WERI-Rb-1 (cell line): ENCODE data around the gene KRT82.

Experiments used
- DNase-seq: peaks from one replicate; pipeline ENCODE4 v3.0.0-alpha.2; 2020
- H3K27ac ChIP-seq: fragments of 250-450 bp; sonication (Bioruptor Pico); 2 replicates; pipeline ENCODE4 v1.5.1; 2020; ENCODE audit warnings: mild to moderate bottlenecking, moderate library complexity
- H3K27me3 ChIP-seq: fragments of 250-450 bp; sonication (Bioruptor Pico); 2 replicates; pipeline ENCODE4 v1.5.1; 2021; ENCODE audit warnings: mild to moderate bottlenecking, low read depth, moderate library complexity; ENCODE audit not compliant: insufficient read depth, severe bottlenecking
- H3K36me3 ChIP-seq: fragments of 250-450 bp; sonication (Bioruptor Pico); 2 replicates; pipeline ENCODE4 v1.5.1; 2020; ENCODE audit warnings: mild to moderate bottlenecking, moderate library complexity
- H3K4me3 ChIP-seq: 2 replicates; pipeline ENCODE4 v1.5.1; 2011; ENCODE audit warnings: low read depth, mild to moderate bottlenecking, control low read depth, low read length
- H3K9me3 ChIP-seq: fragments of 250-450 bp; sonication (Bioruptor Pico); 2 replicates; pipeline ENCODE4 v1.5.1; 2021; ENCODE audit warnings: mild to moderate bottlenecking, moderate library complexity; ENCODE audit not compliant: severe bottlenecking
- TF ChIP-seq, protein P1 (sequence below): IDR thresholded peaks from 2 replicates; pipeline ENCODE4 v1.5.1; 2011; ENCODE audit warnings: low read depth, mild to moderate bottlenecking, control low read depth, inconsistent platforms, low read length

KRT82 gene

DNA sequence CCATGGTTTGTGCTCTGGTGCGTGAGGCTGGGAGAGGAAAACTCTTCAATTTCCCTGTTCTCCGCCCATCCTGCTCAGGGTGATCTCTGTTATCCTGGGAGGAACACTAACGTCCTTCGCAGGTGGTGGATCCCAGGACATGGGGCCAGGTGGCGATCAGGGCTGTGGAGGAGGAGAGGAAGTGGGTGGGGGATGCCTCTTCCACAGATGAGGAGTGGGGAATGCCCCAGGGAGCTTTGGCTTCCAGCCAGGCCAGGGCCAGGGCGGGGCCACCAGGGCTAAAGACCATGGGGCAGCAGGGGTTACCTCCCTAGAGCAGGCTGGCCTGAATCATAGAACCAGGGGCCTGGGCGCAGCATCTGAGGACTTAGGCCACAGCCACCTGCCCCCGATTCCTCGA lies 31.4 kb upstream of the KRT82 start:
- Histone ChIP-seq H3K27ac (no peak overlapping the region), H3K9me3 (no peaks in the 10 kb centered on the region), H3K4me3 (no peak overlapping the region), H3K27me3 (peaks cover 97% of the 10 kb centered on the region), H3K36me3 (no peaks in the 10 kb centered on the region)
- TF ChIP-seq, protein P1, sequence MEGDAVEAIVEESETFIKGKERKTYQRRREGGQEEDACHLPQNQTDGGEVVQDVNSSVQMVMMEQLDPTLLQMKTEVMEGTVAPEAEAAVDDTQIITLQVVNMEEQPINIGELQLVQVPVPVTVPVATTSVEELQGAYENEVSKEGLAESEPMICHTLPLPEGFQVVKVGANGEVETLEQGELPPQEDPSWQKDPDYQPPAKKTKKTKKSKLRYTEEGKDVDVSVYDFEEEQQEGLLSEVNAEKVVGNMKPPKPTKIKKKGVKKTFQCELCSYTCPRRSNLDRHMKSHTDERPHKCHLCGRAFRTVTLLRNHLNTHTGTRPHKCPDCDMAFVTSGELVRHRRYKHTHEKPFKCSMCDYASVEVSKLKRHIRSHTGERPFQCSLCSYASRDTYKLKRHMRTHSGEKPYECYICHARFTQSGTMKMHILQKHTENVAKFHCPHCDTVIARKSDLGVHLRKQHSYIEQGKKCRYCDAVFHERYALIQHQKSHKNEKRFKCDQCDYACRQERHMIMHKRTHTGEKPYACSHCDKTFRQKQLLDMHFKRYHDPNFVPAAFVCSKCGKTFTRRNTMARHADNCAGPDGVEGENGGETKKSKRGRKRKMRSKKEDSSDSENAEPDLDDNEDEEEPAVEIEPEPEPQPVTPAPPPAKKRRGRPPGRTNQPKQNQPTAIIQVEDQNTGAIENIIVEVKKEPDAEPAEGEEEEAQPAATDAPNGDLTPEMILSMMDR, result no peak
- no peak for DNase-seq

- Histone ChIP-seq H3K4me3 (no peak overlapping the region), H3K27me3 (peaks cover 96% of the 10 kb centered on the region), H3K27ac (no peak overlapping the region), H3K9me3 (no peaks in the 10 kb centered on the region), H3K36me3 (no peaks in the 10 kb centered on the region)
- TF ChIP-seq, protein P1, result no peak
- no peak for DNase-seq
These were observed 30.8 kb upstream of the KRT82 start for GRCh38 chr12:52436828-52437474.

DNA sequence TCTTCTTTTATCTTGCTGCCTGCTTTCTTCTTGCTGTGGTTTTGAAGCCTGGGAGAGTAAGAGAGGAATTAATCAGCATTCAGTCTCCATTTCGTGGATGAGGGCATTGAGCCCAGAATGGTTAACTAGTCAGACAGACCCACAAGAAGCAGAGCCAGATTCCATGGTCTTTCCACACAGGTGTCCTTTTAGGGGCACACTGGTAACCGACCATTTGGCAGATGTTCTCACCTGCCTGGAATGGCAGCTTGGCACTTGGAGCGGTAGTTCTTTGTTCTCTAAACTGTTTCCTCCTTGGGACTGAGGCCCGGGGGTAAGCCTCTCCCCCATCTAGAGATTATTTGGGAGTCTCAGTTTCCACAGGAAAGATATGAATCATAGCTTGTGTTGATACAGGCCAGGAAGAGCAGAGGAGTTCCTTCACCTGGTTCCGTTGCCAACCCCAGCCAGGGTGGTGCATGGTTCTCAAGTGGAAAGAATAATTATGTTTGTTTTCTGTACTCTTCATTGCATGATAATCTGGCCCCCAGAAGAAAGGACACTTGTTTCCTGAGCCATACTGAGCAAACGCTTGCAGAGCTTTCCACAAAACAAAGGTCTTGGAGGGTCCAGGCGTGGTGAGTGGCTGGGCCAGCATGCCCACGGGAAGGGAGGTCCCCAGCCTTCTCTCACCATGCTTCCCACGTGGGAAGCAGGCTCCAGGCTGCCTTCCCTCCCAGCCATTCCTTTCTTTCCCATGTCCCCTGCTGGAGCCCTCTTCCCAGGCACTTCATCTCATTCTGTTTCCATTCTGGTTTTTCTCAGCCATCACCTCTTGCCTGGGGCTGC lies 30.1 kb upstream of the KRT82 start:
- Histone ChIP-seq H3K27ac (no peak overlapping the region), H3K9me3 (no peaks in the 10 kb centered on the region), H3K36me3 (no peaks in the 10 kb centered on the region), H3K27me3 (peaks cover 96% of the 10 kb centered on the region), H3K4me3 (no peak overlapping the region)
- DNase-seq, result no peak
- TF ChIP-seq, protein P1, result no peak

- TF ChIP-seq, protein P1, result no peak
These were observed 29.5 kb upstream of the KRT82 start for GRCh38 chr12:52435659-52435999.

DNA sequence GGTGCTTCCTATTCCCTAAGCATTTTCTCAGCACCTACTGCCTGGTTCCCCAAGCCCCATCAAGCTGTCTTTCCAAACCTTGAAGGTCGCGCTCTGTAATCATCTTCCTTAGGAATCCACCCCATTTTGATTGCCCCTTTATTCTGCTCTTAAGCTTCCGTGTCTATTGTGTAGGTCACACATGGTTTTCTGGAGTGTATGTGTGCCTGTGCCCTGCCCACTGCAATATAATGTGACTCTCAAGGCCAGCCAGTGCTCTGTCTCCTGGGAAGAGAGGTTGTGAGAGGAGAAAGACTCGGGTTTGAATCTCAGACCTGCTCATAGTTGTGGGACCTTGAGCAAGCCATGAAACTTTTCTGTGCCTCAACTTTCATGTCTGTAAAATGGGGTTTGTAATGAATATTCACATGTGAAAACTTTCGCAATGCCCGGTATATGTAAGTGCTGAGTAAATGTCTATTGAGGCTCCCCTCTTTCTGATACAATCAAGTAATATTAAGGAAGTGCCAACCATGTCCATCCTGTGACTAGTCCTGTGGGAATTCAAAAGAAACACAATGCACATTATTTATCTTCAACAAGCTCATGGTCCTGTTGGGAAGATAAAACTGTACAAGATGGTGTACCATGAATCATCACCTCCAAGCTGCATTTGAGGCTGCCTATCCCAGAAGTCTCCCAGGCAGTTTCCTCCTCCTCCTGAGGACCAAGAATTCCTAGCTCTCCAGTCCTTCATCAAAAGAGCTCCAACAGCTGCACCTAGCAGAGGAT lies 28.8 kb upstream of the KRT82 start:
- H3K27me3 ChIP-seq, result peaks cover 95% of the 10 kb centered on the region
- TF ChIP-seq, protein P1, result no peak
- no peak for DNase-seq
- H3K27ac ChIP-seq, result no peak overlapping the region
- no peak overlapping the region for H3K4me3 ChIP-seq
- H3K9me3 ChIP-seq, result no peaks in the 10 kb centered on the region
- H3K36me3 ChIP-seq, result no peaks in the 10 kb centered on the region

More at GRCh38 chr12:52435659-52435999, 29.5 kb upstream of the KRT82 start:
- Histone ChIP-seq H3K9me3 (no peaks in the 10 kb centered on the region), H3K27me3 (peaks cover 95% of the 10 kb centered on the region), H3K4me3 (no peak overlapping the region), H3K36me3 (no peaks in the 10 kb centered on the region), H3K27ac (no peak overlapping the region)
- DNase-seq, result no peak
